PC-3 (cell line): Measurements from ENCODE around the gene SLAMF8. TPM values are rescaled to one million over a fixed set of nuclear protein-coding genes. Genes with fewer than 3 reads are reported as not detected.

ENCODE experiments used
- ATAC-seq: fragments of 200-7000 bp; cut with Tn5 transposase; 2 replicates; pipeline ENCODE4 v1.9.1; 2020; ENCODE audit warnings: mild to moderate bottlenecking, moderate library complexity
- BruUV-seq: library from RNA; stranded (reverse); fragments of 400-500 nt; replicated peaks from 2 replicates; lab custom pipeline; 2021; lab: Mats Ljungman, UMichigan
- CTCF ChIA-PET: fragments of 300-600 bp; sonication (Branson Sonifier 250); formaldehyde crosslinking; loops from one replicate; lab custom pipeline; 2022; ENCODE audit warnings: antibody characterized with exemption; lab: Charles Lee
- POLR2A ChIA-PET: fragments of 300-600 bp; sonication (Branson Sonifier 250); formaldehyde crosslinking; loops from one replicate; lab custom pipeline; 2022; ENCODE audit warnings: antibody characterized with exemption; ENCODE audit not compliant: unreplicated experiment; lab: Charles Lee
- DNase-seq: peaks from one replicate; pipeline ENCODE4 v3.0.0-alpha.2; 2015
- H2AFZ ChIP-seq: fragments of 300-600 bp; sonication (generic); 2 replicates; pipeline ENCODE4 v1.6.0; 2016; ENCODE audit warnings: antibody characterized with exemption, low read length
- H3F3A ChIP-seq: fragments of 300-600 bp; sonication (generic); one replicate; pipeline ENCODE4 v1.6.0; 2017; ENCODE audit warnings: antibody characterized with exemption, low read length, control low read depth, mild to moderate bottlenecking; ENCODE audit not compliant: unreplicated experiment
- H3K27ac ChIP-seq: fragments of 300-600 bp; sonication (generic); 2 replicates; pipeline ENCODE4 v1.5.1; 2016; ENCODE audit warnings: mild to moderate bottlenecking, low read length
- H3K27me3 ChIP-seq: fragments of 300-600 bp; sonication (generic); 2 replicates; pipeline ENCODE4 v1.6.1; 2016; ENCODE audit warnings: low read length, mixed read lengths
- H3K36me3 ChIP-seq: fragments of 300-600 bp; sonication (generic); 2 replicates; pipeline ENCODE4 v1.6.1; 2016; ENCODE audit warnings: low read depth, mixed run types, low read length, mixed read lengths
- H3K4me1 ChIP-seq: fragments of 300-600 bp; sonication (generic); 2 replicates; pipeline ENCODE4 v1.5.1; 2016; ENCODE audit warnings: low read length; ENCODE audit not compliant: insufficient read depth
- H3K4me2 ChIP-seq: fragments of 300-600 bp; sonication (generic); 2 replicates; pipeline ENCODE4 v1.6.0; 2016; ENCODE audit warnings: low read length
- H3K4me3 ChIP-seq: fragments of 300-600 bp; sonication (generic); 2 replicates; pipeline ENCODE4 v1.5.1; 2016; ENCODE audit warnings: mild to moderate bottlenecking, low read length, mixed read lengths
- H3K79me2 ChIP-seq: fragments of 300-600 bp; sonication (generic); 2 replicates; pipeline ENCODE4 v1.6.1; 2017; ENCODE audit warnings: low read length, mixed read lengths
- H3K9ac ChIP-seq: fragments of 300-600 bp; sonication (generic); 2 replicates; pipeline ENCODE4 v1.6.0; 2016; ENCODE audit warnings: mild to moderate bottlenecking, low read length
- H3K9me2 ChIP-seq: fragments of 300-600 bp; sonication (generic); replicated peaks from 2 replicates; pipeline ENCODE4 v1.6.1; 2016; ENCODE audit warnings: mixed run types, low read length, mixed read lengths
- H3K9me3 ChIP-seq: fragments of 300-600 bp; sonication (generic); 2 replicates; pipeline ENCODE4 v1.6.1; 2016; ENCODE audit warnings: low read length, mixed read lengths
- H4K20me1 ChIP-seq: fragments of 300-600 bp; sonication (generic); 2 replicates; pipeline ENCODE4 v1.6.1; 2016; ENCODE audit warnings: low read length, mixed read lengths
- EZH2 ChIP-seq: fragments of 300-600 bp; sonication (generic); IDR thresholded peaks from one replicate; pipeline ENCODE4 v1.6.1; 2017; ENCODE audit warnings: antibody characterized with exemption, mild to moderate bottlenecking, low read length; ENCODE audit not compliant: unreplicated experiment
- EZH2phosphoT487 ChIP-seq: fragments of 300-600 bp; sonication (generic); IDR thresholded peaks from 2 replicates; pipeline ENCODE4 v1.6.1; 2018; ENCODE audit warnings: mild to moderate bottlenecking, antibody characterized with exemption, low read length, borderline replicate concordance
- intact Hi-C: fragments of 100-400 bp; cut with micrococcal nuclease; formaldehyde crosslinking; loops from 2 replicates; pipeline ENCODE4 v1.9.0; 2023
- total RNA-seq: library from RNA; depleted of rRNA; stranded (reverse); fragments of >200 nt; gene quantifications from 2 replicates; pipeline ENCODE4 v1.2.3, GENCODE V29; 2014
- TF ChIP-seq, protein P1 (sequence below): fragments of 300-600 bp; sonication (generic); conservative IDR thresholded peaks from 2 replicates; pipeline ENCODE4 v1.5.1; 2017; ENCODE audit warnings: antibody characterized with exemption, low read depth, mild to moderate bottlenecking, low read length

The SLAMF8 gene
- total RNA-seq, 1 experiment from 2014 or later: not detected

DNA sequence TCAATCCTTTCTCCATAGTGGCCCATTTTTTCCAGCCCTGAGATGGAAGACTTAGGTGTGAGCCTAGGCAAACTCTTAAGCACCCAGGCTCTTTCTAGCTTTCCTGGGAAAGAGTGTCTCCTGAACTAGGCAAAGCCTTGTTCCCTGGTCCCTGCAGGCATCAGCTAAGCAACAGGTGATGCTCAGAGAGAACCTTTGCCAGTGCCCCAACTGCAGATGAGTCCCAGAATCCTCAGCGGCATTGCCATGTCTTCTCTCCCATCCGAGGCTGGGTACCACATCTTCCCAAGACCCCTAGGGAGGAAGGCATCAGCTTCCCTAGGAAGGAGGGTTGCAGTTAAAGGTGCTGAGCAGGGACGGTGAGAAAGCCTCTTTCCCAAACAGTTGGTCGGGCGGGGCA is 44.0 kb downstream of the SLAMF8 start:
- TF ChIP-seq EZH2: no peak
- TF ChIP-seq, protein P1, sequence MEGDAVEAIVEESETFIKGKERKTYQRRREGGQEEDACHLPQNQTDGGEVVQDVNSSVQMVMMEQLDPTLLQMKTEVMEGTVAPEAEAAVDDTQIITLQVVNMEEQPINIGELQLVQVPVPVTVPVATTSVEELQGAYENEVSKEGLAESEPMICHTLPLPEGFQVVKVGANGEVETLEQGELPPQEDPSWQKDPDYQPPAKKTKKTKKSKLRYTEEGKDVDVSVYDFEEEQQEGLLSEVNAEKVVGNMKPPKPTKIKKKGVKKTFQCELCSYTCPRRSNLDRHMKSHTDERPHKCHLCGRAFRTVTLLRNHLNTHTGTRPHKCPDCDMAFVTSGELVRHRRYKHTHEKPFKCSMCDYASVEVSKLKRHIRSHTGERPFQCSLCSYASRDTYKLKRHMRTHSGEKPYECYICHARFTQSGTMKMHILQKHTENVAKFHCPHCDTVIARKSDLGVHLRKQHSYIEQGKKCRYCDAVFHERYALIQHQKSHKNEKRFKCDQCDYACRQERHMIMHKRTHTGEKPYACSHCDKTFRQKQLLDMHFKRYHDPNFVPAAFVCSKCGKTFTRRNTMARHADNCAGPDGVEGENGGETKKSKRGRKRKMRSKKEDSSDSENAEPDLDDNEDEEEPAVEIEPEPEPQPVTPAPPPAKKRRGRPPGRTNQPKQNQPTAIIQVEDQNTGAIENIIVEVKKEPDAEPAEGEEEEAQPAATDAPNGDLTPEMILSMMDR: no peak
- TF ChIP-seq EZH2phosphoT487: no peak
- Histone ChIP-seq H3K9ac (no peak overlapping the region), H3K9me3 (no peaks in the 10 kb centered on the region), H3K27me3 (no peaks in the 10 kb centered on the region), H3K36me3 (no peaks in the 10 kb centered on the region), H3K4me3 (no peak overlapping the region), H3K4me2 (no peak overlapping the region), H2AFZ (no peak overlapping the region), H3K27ac (no peak overlapping the region), H3K79me2 (no peaks in the 10 kb centered on the region), H3K9me2 (no peaks in the 10 kb centered on the region), H3K4me1 (peaks cover 17% of the 10 kb centered on the region), H3F3A (no peaks in the 10 kb centered on the region), H4K20me1 (no peaks in the 10 kb centered on the region)
- intact Hi-C loops: no loop called here
- POLR2A ChIA-PET: no interaction called here
- no peak for DNase-seq
- BruUV-seq: no TSS peak
- CTCF ChIA-PET: no interaction called here
- ATAC-seq: no peak

DNA sequence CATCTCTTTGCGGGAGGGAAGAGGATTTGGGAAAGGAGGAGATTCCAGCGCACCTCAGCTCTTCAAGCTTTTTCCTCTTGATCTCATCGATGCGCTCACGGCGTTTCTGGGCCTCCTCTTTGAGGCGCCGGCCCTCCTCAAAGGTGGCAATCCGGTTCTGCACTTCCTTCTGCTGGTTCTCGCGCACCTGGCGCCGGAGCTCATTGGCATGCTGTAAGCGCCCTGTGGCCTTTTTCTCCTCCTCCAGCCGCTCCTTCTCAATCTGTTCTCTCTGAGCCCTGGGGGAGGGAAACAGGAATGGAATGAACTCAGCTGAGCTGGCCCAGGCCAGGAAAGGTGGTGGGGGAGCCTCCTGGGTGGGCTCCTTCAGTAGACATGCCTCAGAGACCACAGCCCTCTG is 46.2 kb downstream of the SLAMF8 start:
- no peak for DNase-seq
- no TSS peak for BruUV-seq
- Histone ChIP-seq H4K20me1 (no peaks in the 10 kb centered on the region), H2AFZ (no peak overlapping the region), H3K9me2 (no peaks in the 10 kb centered on the region), H3K36me3 (no peaks in the 10 kb centered on the region), H3K27me3 (no peaks in the 10 kb centered on the region), H3K79me2 (no peaks in the 10 kb centered on the region), H3K4me1 (peaks cover 17% of the 10 kb centered on the region), H3K4me3 (no peak overlapping the region), H3K4me2 (no peak overlapping the region), H3K9me3 (no peaks in the 10 kb centered on the region), H3K9ac (no peak overlapping the region), H3K27ac (no peak overlapping the region), H3F3A (no peaks in the 10 kb centered on the region)
- ChIA-PET CTCF (no interaction called here), POLR2A (no interaction called here)
- no peak for ATAC-seq
- intact Hi-C loops: no loop called here
- TF ChIP-seq, protein P1: no peak

- no peak for TF ChIP-seq EZH2
- TF ChIP-seq EZH2phosphoT487: no peak
- TF ChIP-seq, protein P1: no peak
- H3K27ac ChIP-seq: no peak overlapping the region
- intact Hi-C loops: no loop called here
- H3K27me3 ChIP-seq: no peaks in the 10 kb centered on the region
- H3K79me2 ChIP-seq: no peaks in the 10 kb centered on the region
- no peak overlapping the region for H3K9ac ChIP-seq
- no peaks in the 10 kb centered on the region for H3K36me3 ChIP-seq
- peaks cover 15% of the 10 kb centered on the region for H3K4me1 ChIP-seq
- ATAC-seq (no peak), DNase-seq (no peak)
- H2AFZ ChIP-seq: no peak overlapping the region
- BruUV-seq: no TSS peak
- no peaks in the 10 kb centered on the region for H3F3A ChIP-seq
- POLR2A ChIA-PET: no interaction called here
- H4K20me1 ChIP-seq: no peaks in the 10 kb centered on the region
- CTCF ChIA-PET: no interaction called here
- no peak overlapping the region for H3K4me3 ChIP-seq
- no peaks in the 10 kb centered on the region for H3K9me2 ChIP-seq
- H3K4me2 ChIP-seq: no peak overlapping the region
- no peaks in the 10 kb centered on the region for H3K9me3 ChIP-seq
These were observed 47.0 kb downstream of the SLAMF8 start for GRCh38 chr1:159873530-159874143.
